GM18909 (cell line): ENCODE data around the gene TSPAN12.
"Not testable (repeated sequence)": the region's sequence is repeated elsewhere in the genome, so short reads cannot be mapped to it uniquely, and the experiment has no call there.

Source experiments
- ATAC-seq: cut with Tn5 transposase; IDR thresholded peaks from one replicate; pipeline ENCODE4 v1.9.1; 2021; ENCODE audit warnings: mild to moderate bottlenecking; ENCODE audit not compliant: unreplicated experiment, poor library complexity

Gene TSPAN12

DNA sequence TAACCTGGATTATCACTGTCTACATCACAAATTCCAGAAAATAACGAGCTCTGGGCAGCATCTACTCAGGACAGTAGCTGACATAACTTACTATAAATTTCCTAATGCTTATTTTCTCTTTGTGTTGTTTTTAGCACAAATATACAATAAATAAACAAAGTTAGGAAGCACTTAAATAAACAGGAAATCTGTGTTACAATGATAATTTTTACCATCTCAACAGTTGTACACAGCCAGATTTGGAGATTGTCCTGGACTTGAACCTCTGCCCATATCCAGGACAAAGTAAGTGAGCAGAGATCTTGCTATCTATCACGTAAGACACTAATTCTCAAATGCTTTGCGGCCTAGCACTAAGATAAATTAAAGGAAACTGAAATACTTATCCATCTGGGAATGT lies 48.7 kb downstream of the TSPAN12 start:
- no peak for ATAC-seq

DNA sequence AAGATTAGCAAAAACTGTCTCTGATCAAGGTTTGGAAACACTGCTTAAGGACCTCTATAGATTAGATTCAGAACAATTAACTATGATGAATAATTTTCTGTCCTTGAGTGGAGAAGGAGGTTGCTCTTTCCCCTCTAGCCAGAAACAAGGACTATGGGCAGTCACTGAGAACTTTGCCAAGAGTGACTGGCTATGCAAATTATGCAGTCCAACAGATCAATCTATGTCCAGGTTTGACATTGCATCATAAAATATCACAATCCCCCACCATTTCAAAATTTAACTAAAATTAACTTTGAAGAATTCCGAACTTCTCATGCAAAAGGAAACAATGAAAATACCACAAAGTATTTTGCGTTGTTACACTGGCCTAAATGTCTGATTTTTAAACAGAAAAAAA lies 50.6 kb downstream of the TSPAN12 start:
- no peak for ATAC-seq

DNA sequence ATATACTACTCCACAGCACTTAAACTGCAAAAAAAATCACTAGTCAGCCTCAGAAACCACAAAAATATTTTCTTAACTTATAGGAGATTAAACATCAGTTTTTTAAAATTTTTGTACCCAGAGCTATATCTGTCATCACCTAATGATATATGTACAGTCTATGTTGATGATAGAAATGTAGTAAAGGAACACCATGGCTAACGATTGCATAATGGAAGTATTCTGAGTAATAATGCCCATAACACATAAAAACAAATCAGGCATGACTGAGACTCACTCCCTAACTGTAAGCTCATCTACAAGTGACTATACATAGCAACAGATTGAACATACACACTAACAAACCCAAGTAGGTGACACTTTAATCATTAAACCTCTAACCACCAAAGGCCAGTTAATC lies 51.3 kb downstream of the TSPAN12 start:
- ATAC-seq: peak; percentile 76

DNA sequence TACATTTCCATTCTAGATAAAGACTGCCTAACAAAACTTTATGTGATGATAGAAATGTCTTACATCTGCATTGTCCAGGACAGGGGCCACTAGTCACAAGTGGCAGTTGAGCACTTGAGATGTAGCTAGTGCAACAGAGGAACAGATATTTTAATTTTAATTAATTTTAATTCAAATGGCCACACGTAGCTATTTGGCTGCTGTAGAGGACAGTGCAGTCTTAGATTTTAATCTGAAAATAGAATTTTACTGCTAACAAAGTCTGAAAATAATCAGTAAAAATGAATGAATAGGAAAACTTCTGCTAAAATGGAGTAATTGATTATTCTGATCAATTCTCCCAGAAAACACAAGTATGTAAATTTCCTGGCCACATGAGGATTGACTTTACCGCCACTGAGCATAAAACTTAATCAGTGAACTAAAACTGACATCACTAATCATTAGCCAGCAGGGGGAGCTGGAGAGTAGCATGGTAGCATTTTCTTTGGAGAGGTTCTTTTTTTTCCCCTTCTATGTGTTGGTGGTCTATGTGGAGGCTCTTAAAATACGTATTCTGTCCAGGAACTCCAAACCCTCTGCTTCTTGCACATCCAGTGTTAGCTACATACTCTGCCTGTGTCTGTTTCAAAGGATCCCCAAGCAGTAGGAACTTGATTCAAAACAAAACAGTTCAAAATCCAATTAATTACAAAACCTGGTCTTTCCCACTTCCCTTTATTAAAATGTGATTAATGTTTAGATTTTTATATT lies 52.1 kb downstream of the TSPAN12 start:
- peak; percentile 79 for ATAC-seq

DNA sequence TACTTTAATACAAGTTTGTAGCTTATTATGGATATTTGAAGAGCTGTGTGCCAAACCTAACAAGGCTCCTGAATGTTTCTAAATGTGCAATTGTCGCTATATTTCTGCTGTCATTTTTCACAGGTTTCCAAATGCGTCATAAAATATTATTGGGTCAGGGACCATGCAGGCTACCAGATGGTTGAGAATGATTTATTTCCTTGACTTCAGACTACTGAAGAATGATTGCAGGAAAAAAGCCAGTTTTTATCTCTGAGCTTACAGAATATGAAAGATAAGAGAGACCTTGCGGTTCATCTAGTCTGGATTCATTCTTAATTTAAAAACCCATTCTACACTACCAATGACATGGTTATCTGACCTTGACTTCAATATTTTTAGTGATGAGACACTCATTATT lies 55.2 kb downstream of the TSPAN12 start:
- ATAC-seq: no peak

DNA sequence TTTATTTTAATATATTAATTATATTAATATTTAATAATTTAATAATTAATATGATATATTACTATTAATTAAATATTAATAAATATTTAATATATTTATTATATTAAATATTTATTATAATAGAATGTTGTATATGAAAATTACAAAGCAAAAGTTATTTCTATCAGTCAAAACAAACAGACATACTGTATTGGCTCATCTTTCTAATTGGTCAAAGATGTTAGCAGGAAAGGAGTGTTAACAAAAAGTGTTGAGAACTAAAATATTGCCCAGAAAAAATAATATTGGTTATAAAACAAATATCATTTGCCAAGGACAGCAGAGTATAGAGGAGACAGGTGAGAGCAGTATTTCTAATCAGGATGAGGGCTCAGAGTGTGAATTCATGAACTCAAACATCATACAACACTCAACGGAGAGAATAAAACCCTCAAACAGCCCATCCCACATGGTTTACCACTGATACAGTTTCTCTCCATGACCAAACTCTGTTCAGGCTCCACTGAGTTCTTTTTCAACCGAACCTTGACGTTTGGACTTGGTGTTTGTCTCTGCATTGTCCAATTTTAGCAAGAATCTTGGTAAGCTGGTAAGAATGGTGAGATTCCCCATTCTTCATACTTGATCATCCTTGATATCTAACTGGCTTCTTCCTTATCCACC lies 58.0 kb downstream of the TSPAN12 start:
- no peak for ATAC-seq

DNA sequence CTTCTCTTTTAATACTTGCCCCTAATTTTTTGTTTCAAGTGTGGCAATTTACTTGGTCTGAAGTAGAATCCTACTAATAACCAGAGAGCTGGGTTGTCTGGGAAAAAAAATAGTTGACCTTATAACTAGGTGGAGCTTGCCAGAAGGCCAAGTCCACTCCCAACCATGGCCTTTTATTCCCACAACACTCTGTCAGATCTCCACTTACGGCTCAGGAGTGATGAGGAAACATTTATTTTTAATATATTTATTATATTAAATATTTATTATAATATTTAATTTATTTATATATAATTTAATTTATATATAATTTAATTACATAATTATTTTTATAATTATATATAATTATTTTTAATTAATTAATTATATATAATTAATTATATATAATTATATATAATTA lies 58.8 kb downstream of the TSPAN12 start:
- ATAC-seq: no peak

DNA sequence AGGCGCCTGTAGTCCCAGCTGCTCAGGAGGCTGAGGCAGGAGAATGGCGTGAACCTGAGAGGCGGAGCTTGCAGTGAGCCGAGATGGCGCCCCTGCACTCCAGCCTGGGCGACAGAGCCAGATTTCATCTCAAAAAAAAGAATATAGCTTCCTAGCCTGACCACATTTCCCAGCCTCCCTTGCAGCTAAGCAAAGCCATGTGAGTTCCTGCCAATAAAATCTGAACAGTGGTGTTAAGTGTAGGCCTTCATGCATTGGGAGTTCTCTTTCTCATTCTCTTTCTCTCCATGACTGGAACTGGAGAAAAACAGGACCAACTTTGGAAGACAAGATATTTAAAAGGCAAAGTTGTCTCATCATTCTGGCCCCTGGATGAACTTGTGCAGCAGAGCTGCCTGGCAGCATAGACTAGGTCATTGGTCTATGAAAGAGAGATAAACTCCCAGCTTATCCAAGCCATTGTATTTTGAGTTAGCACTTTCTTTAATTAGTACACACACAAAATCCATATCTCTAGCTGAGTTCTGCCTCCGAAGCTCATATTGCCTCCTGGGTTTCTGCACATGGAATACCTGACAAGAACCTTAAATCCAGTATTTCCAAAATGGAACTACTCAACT lies 60.8 kb downstream of the TSPAN12 start:
- ATAC-seq: no peak

DNA sequence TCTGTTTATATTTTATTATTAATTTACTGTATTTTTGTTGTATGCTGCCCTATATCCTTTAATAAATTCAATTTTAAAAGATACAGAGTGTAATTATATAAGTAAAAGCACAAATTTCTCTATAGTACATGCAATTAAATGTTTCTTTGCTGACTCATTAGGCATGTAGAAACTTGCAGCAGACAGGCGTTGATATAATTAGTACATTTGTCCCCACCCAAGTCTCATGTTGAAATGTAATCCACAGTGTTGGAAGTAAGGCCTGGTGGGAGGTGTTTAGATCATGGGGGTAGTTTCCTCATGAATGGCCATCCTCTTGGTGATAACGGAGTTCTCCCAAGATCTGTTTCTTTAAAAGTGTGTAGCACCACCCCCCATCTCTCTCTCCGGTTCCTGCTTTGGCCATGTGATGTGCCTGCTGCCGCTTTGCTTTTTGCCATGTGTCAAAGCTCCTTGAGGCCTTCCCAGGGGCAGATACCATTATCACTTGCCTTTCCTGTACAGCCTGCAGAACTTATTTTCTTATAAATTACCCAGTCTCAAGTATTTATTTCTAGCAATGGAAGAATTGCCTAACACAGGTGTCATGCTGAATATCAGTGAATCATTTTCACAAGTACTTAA lies 63.7 kb downstream of the TSPAN12 start:
- ATAC-seq: no peak

DNA sequence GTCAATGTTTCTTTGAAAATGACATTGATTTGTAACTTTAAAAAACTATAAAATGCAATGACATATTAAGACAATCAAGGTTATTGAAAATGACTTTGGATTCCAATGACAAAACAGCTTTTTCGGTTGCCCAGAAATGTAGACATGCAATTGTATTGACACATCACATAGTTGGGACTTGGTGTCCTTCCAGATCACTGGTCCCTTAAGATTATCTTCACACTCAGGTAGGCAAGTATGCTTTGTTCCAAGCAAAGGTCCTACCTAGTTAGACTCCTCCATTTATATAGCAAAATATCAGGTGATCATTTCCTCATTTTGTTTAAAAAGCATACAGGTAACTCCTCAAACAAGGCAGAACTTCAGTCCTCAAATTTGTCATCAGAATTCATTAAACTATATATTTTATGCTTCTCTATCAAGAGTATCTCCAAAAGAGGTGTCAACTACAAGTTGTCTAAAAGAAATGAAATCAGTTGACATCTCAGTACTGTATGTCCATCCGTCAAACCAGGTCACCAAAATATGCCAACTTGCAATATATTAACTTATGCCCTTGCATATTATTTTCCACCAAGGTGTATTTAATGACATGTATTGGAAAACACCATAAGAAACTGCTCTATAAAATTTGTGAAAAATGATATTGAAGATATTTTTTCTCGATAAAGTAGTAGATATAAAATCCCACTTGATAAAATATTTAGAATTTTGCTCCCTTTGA lies 64.6 kb downstream of the TSPAN12 start:
- ATAC-seq: no peak

DNA sequence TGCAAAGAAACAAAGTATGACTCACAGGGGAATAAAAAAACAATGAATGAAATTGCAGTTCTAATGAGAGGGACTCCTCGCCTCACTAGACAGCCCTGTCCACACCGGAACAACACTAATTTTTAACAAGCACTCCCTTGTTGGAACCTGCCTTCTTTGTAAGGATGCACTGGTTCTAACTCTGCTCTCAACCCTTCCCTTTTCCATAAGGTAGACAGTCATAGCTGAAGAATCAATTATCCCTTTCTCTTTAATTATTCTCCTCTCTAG lies 65.1 kb downstream of the TSPAN12 start:
- ATAC-seq: no peak

DNA sequence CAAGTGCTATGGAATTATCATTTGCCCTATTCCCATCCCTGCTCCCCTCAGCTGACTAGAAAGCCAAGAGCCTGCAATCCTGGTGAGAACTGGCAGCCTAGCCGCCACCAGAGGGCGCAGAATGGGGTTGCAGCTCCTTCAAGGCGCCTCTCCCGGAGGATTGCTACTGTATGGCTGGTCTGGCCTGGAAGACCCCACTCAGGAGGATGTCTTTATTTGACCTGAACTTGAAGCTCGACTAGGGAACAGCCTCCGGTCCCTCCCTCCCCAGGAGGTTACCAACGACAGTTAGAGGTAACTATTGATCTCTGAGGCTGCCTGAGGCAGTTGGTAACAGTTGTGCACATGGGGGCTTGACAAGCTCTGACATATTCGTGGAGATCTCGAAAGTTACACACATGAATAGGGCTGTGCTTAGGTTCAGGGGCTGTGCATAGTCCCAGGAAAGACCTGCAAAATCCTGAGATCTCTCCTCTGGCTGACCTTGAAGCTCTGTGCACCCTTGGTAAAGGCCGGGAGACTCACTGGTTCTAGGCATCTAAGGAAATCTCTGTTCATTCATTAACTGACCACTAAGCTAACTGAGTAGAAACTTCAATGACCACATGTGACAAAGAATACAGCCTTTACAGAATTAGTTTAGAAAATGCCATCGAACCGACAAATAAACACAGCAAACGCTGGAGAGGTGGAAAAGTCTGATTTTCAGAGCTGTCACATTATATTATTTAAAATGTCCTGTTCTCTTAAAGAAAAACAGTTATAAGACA lies 65.7 kb downstream of the TSPAN12 start:
- peak; percentile 92 for ATAC-seq

DNA sequence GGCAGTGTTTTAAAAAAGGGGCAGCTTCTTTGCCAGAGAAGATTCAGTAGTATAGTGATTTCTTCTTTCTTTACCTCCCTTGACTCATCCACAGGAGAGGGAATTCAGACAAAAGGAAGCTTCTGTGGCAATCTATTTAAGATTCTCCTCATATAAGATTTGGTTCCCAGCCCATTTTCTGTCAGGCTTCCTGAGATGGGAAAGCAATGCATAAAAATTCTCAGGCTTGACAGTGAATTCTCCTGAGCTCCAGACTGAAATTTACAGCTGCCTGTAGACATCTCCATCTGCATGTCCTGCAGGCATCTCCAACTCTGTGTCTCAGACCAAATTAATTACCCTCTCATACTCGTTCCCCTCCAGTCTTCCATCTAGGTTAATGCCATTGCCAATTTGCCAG lies 72.8 kb downstream of the TSPAN12 start:
- no peak for ATAC-seq

DNA sequence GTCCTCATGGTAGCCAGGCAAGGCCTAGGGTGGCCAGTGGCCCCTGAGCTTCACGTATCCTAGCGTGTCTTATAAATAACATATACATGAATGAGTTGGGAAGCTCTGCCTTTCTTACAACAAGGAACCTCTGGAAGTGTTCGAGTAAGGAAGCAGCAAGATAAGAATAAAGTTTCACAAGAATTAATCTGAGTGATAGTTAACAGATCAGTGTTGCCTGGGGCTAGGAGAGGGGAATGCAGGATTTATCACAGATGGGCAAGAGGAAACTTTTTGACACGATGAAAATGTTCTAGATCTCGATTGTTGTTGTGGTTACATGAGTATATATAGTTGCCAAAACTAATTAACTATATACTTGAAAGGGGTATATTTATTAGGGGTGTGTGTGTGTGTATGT lies 74.2 kb downstream of the TSPAN12 start:
- no peak for ATAC-seq

DNA sequence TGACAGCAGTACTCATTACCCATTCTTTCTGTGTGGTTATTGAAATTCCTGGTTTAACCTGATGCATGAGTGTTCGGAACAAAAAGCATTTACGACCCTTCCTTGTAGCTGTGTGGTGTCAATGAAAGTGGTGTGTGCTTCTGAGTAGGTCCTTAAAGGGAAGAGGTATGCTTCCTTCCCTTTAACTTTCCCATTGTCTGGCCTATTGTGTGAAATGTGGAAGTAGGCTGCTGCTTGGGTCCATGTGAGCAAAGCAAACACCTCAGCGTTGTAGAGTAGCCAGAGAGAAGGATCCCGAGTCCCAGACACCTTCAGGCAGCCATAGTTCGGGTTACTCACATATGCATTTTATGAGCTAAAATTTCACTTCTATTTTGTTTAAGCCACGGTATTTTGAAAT lies 74.7 kb downstream of the TSPAN12 start:
- no peak for ATAC-seq

DNA sequence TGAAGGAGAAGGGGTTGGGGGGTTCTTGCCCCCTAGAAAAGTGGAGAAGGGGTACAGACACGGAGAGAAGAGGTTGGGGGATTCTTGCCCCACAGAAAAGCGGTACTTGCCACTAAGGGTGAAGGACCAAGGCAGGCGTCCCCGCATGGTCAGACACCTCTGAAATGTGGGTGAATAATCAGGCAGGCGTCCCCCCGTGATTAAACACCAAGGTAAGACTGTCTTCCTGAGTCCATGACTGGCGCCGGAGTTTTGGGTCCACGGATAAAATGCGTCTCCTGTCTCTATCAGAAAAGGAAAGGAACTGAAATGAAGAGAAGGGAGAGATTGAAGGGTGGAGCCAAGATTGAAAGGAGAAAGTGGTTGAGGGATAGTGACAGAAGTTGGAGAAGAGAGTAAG lies 76.0 kb downstream of the TSPAN12 start:
- ATAC-seq: not testable (repeated sequence)

DNA sequence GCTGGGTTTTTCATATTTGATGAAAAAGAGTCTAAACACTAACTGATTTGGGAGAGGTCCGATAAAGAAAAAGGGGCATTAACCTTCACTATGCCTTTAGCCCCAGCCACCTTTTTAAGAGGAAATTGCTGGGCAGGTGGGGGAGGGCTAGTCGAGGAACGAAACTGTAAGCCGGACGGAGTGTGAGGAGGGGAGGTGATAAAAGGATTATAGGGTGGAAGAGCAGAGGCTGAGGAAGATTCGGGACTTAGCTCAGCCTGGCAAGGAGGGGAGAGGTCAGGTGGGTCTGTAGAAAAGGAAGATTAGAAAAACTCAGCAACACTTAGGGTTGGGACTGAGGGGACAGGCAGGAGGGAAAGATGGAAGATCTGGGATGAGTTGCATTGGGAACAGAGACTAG lies 77.0 kb downstream of the TSPAN12 start:
- ATAC-seq: no peak

DNA sequence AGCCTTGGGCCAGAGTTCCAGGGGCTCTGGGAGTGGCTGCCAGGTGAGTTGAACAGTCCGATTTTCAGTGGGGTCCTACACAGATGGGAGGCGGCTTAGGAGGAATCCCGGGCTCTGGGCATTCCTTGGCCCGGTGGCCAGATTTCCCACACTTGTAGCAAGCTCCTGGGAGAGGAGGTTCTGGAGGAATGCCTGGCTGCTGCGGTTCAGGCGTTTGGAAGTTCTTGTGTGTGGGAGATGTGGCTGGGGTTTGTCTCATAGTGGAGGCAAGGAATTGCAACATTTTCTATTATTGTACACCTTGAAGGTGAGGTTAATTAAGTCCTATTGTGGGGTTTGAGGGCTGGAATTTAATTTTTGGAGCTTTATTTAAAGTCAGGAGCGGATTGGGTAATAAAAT lies 77.5 kb downstream of the TSPAN12 start:
- not testable (repeated sequence) for ATAC-seq

DNA sequence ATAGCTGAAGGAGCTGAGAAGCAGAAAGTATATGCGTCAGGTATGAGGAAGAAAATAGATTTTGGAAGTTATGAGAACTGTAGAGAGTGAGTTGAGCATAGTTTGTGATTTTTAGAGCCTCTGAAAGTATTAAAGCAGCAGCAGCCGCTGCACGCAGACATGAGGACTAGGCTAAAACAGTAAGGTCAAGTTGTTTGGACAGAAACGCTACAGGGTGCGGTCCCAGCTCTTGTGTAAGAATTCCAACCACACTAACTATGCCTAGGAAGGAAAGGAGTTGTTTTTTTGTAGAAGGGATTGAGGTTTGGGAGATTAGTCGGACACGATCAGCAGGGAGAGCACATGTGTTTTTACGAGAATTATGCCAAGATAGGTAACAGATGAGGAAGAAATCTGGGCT lies 78.9 kb downstream of the TSPAN12 start:
- not testable (repeated sequence) for ATAC-seq

DNA sequence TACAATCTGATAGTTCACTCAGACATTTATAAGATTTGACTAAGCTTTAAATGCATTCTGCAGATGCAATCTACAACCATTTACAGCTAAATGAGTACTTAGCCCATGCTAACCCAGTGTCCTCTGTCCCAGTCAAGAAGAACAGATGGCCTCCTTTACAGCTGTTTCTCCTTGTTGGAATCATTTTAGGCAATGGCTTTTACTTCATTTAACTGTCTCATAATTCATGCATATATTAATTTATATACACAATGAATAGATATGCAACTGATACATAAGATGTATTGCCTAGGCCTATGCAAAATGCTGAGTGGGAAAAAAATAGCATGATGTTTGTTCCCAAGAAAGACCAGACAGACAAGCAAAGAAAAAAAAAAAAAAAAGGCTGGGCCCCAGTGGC lies 82.2 kb downstream of the TSPAN12 start:
- no peak for ATAC-seq
